HEK293T (cell line): Measurements from ENCODE around the gene PDCD1LG2.

ENCODE experiments used
- ELF4 ChIP-seq: fragments of 450-650 bp; IDR thresholded peaks from 2 replicates; pipeline ENCODE4 v1.6.1; 2017; ENCODE audit warnings: antibody characterized with exemption
- SUZ12 ChIP-seq: fragments of 450-650 bp; IDR thresholded peaks from 2 replicates; pipeline ENCODE4 v1.6.1; 2016; ENCODE audit warnings: mild to moderate bottlenecking

- TF ChIP-seq SUZ12 (no peak), ELF4 (no peak)
Observed at GRCh38 chr9:5596173-5596572, 85.8 kb downstream of the PDCD1LG2 start.
